ENCODE measurements around the gene ANXA5.

The ANXA5 gene

DNA sequence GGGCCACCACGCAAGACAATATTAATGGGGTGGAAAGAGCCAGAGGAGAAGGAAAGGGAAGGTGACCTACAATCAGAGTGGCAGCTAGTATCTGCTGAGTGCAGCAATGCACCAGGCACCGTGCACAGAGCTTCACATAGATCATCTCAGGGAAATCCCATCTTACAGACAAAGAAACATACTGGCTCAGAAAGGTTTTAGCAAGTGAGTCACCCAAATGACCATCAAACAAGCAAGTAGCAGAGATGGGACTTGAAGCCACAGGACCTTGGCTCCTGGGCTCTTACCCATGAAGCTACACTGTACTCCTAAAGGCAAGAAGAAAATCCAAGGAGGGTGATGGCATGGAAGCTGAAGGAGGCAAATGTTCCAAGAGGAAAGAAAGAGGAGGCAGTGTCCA is 6.8 kb downstream of the ANXA5 start:
- Histone ChIP-seq H3K9ac (ENCODE audit: low read length) (no peak overlapping the region), H4K20me1 (ENCODE audit: insufficient read depth, low read length) (no peaks in the 10 kb centered on the region), H3K27me3 (ENCODE audit: insufficient read depth, low read length) (no peaks in the 10 kb centered on the region), H3K4me3 (ENCODE audit: low read depth, low read length, poor library complexity, severe bottlenecking) (no peak overlapping the region), H3K9me2 (ENCODE audit: low read depth, low read length) (no peaks in the 10 kb centered on the region), H3K36me3 (ENCODE audit: insufficient read depth, low read length) (peaks cover 11% of the 10 kb centered on the region), H3K27ac (ENCODE audit: low read depth, low read length, poor library complexity, severe bottlenecking) (no peak overlapping the region), H3K9me3 (ENCODE audit: low read length) (no peaks in the 10 kb centered on the region), H3K79me2 (ENCODE audit: insufficient read depth, low read length) (no peaks in the 10 kb centered on the region; the same call in 1 of the 2 replicates), H3F3A (ENCODE audit: insufficient read depth, low read length) (no peaks in the 10 kb centered on the region), H3K4me2 (ENCODE audit: low read length) (no peak overlapping the region), H2AFZ (ENCODE audit: low read length) (no peak overlapping the region), H3K4me1 (ENCODE audit: insufficient read depth, low read length, severe bottlenecking) (peaks cover 2% of the 10 kb centered on the region)
- TF ChIP-seq CTCF (IDR thresholded peaks at IDR 0.05; ENCODE audit: low read length), result no peak
- TF ChIP-seq EZH2 (IDR thresholded peaks at IDR 0.05; ENCODE audit: borderline replicate concordance, low read length), result no peak

DNA sequence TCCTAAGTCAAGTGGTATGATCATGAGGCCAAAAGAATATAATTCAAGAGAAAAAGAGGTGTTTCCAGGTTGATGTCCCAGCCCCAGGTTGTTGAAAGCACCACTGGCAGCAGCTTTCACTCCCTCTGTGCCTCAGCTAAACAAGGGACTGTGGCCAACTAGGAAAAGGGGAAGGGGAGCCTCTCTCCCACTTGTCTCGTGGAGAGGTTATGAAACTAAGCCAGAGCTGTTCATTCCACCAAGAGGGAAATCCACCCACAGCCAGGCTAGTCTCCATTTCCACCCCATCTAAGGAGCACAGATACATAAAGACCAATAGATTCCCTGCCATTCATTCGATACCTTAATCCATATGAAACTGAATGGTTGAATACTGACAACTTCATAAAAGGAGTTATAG is 8.1 kb downstream of the ANXA5 start:
- H3K27me3 ChIP-seq (ENCODE audit: insufficient read depth, low read length), result no peaks in the 10 kb centered on the region
- TF ChIP-seq EZH2 (IDR thresholded peaks at IDR 0.05; ENCODE audit: borderline replicate concordance, low read length) (no peak), CTCF (IDR thresholded peaks at IDR 0.05; ENCODE audit: low read length) (no peak)
- no peak overlapping the region for H3K9ac ChIP-seq (ENCODE audit: low read length)
- no peaks in the 10 kb centered on the region for H3K9me3 ChIP-seq (ENCODE audit: low read length)
- H3K4me1 ChIP-seq (ENCODE audit: insufficient read depth, low read length, severe bottlenecking), result no peaks in the 10 kb centered on the region
- no peak overlapping the region for H3K4me3 ChIP-seq (ENCODE audit: low read depth, low read length, poor library complexity, severe bottlenecking)
- no peaks in the 10 kb centered on the region for H3K9me2 ChIP-seq (ENCODE audit: low read depth, low read length)
- H3K36me3 ChIP-seq (ENCODE audit: insufficient read depth, low read length), result peaks cover 18% of the 10 kb centered on the region
- H3K27ac ChIP-seq (ENCODE audit: low read depth, low read length, poor library complexity, severe bottlenecking), result no peak overlapping the region
- no peak overlapping the region for H2AFZ ChIP-seq (ENCODE audit: low read length)
- H3K4me2 ChIP-seq (ENCODE audit: low read length), result no peak overlapping the region
- no peaks in the 10 kb centered on the region for H3F3A ChIP-seq (ENCODE audit: insufficient read depth, low read length)
- H4K20me1 ChIP-seq (ENCODE audit: insufficient read depth, low read length), result no peaks in the 10 kb centered on the region
- no peaks in the 10 kb centered on the region; the same call in 1 of the 2 replicates for H3K79me2 ChIP-seq (ENCODE audit: insufficient read depth, low read length)

DNA sequence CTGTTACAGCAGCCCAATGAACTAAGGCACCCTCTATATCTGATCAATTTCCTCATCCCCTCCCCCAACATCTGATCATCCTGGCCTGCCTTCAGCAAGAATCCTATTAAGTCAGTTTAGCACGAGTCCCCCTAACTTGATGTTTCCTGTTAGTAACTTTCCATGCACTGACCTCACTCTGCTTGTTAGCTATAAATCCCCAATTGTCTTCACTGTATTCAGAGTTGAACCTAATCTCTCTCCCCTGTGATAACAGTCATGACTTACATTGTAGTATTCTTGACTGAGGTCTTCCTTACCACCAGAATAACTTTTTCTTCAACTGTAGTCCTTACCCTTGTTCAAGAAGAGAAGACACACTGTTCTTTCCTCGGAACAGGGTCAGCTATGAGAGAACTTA is 8.5 kb downstream of the ANXA5 start:
- Histone ChIP-seq H3K4me2 (ENCODE audit: low read length) (no peak overlapping the region), H3K9me3 (ENCODE audit: low read length) (no peaks in the 10 kb centered on the region), H3K27ac (ENCODE audit: low read depth, low read length, poor library complexity, severe bottlenecking) (no peak overlapping the region), H3K4me1 (ENCODE audit: insufficient read depth, low read length, severe bottlenecking) (no peaks in the 10 kb centered on the region), H3F3A (ENCODE audit: insufficient read depth, low read length) (no peaks in the 10 kb centered on the region), H2AFZ (ENCODE audit: low read length) (no peak overlapping the region), H3K9ac (ENCODE audit: low read length) (no peak overlapping the region), H3K4me3 (ENCODE audit: low read depth, low read length, poor library complexity, severe bottlenecking) (no peak overlapping the region), H4K20me1 (ENCODE audit: insufficient read depth, low read length) (no peaks in the 10 kb centered on the region), H3K36me3 (ENCODE audit: insufficient read depth, low read length) (peaks cover 18% of the 10 kb centered on the region), H3K79me2 (ENCODE audit: insufficient read depth, low read length) (no peaks in the 10 kb centered on the region; the same call in 1 of the 2 replicates), H3K27me3 (ENCODE audit: insufficient read depth, low read length) (no peaks in the 10 kb centered on the region), H3K9me2 (ENCODE audit: low read depth, low read length) (no peaks in the 10 kb centered on the region)
- TF ChIP-seq CTCF (IDR thresholded peaks at IDR 0.05; ENCODE audit: low read length), result no peak
- no peak for TF ChIP-seq EZH2 (IDR thresholded peaks at IDR 0.05; ENCODE audit: borderline replicate concordance, low read length)

Measured in OCI-LY1 (cell line).